ENCODE results near the gene DOK5. TPM values are rescaled to one million over a fixed set of nuclear protein-coding genes. Genes with fewer than 3 reads are reported as not detected.

DOK5 gene
- total and polyA plus RNA-seq, 2 of the 8 experiments (the other 6 are each of a cell fraction or from before 2014, with no cell fraction given) = 8.9 to 15.0 TPM

DNA sequence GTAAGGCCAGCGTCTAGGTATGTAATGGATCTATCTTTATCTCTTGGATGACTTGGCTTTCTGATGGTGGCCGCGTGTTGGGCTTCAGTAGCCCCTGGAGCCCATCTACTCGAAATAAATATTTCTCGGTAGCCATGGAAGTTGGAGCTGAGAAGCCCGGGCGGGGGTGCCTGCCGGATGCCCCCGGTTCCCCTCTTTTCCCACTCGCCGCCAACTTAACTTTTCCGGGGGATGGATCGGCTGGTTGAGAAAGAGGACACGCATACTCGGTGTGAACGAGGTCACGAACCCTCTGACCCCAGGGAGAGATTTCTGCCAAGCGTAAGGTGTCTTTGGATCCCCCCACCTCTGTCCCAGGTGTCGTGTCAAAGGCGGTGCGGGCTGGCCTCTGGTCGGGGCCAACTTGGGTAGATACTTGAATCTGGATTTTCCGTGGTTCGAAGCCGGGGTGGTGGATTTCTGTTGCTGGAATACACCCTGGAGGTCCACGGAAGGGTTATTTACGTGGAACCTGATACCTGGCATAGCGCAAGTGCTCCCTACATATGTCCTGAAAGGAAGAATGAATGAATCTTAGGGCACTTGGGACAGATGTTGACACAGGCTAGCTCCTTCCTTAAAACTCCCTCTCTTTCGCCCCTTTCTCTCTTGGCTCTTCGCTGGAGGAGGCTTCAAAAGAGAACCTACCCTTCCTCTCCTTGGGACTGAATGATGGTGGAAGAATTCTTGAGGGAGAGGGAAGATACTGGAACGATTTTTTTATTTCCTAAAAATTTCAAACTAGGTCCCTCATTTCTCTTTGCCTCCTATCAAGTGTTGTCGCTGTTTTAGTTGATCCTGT lies 996 bp downstream of the DOK5 start:
- Histone ChIP-seq H2BK120ac (replicated peaks; ENCODE audit: low read depth, low read length) (no peak overlapping the region), H2BK5ac (ENCODE audit: low read depth, low read length) (no peak overlapping the region), H3K79me2 (ENCODE audit: control insufficient read depth in 1 of 2, insufficient read depth in 2 of 2, low read length in 2 of 2) (peaks cover 0 to 7% of the 10 kb centered on the region in 2 experiments; a peak in 1 of 4 replicates), H3K14ac (ENCODE audit: insufficient read length) (no peak overlapping the region), H3K79me1 (ENCODE audit: low read depth, low read length) (no peaks in the 10 kb centered on the region), H2BK12ac (ENCODE audit: low read depth, low read length) (no peak overlapping the region), H3K9me3 (ENCODE audit: insufficient read depth in 2 of 2, low read depth in 1 of 2, low read length in 1 of 2) (no peaks in the 10 kb centered on the region), H4K91ac (replicated peaks; ENCODE audit: insufficient read length, low read length) (no peak overlapping the region), H3K9ac (replicated peaks in 1 of 4; ENCODE audit: extremely low read depth in 1 of 4, low read depth in 3 of 4, low read length in 3 of 4) (peak overlapping the region in 3 of 4 experiments; percentile 35 to 61 (median 45); a peak in 3 of 7 replicates), H3K23me2 (ENCODE audit: low read depth, low read length) (peaks cover 10% of the 10 kb centered on the region), H3K56ac (replicated peaks; ENCODE audit: insufficient read length, low read depth, low read length) (no peak overlapping the region), H3K4me1 (replicated peaks in 1 of 4; ENCODE audit: control insufficient read depth in 3 of 4, insufficient read depth in 4 of 4, low read length in 3 of 4) (peaks cover 5 to 19% (median 7%) of the 10 kb centered on the region in 4 experiments; a peak in 5 of 7 replicates), H4K20me1 (replicated peaks in 1 of 2; ENCODE audit: control insufficient read depth in 1 of 2, insufficient read depth in 2 of 2, low read length in 2 of 2) (no peaks in the 10 kb centered on the region), H3K27ac (ENCODE audit: low read depth, low read length) (no peak overlapping the region), H2AFZ (ENCODE audit: low read length) (peak overlapping the region; percentile 89), H3K4me3 (ENCODE audit: extremely low read depth in 1 of 4, insufficient read depth in 2 of 4, low read depth in 3 of 4, low read length in 4 of 4) (peak overlapping the region; percentile 64 to 96 (median 87)), H3K18ac (ENCODE audit: extremely low read depth, low read length) (no peak overlapping the region), H2BK20ac (ENCODE audit: low read length) (no peak overlapping the region), H3K36me3 (ENCODE audit: control insufficient read depth in 2 of 4, insufficient read depth in 4 of 4, low read length in 3 of 4) (no peaks in the 10 kb centered on the region), H4K5ac (ENCODE audit: insufficient read length, low read depth, low read length) (no peak overlapping the region), H4K8ac (ENCODE audit: extremely low read depth, insufficient read depth, low read length) (no peak overlapping the region), H2BK15ac (ENCODE audit: low read length) (peak overlapping the region; percentile 16; the same call in 1 of the 2 replicates), H3K4me2 (ENCODE audit: insufficient read depth in 1 of 2, low read depth in 2 of 2, low read length in 2 of 2) (peak overlapping the region; percentile 95 to 96), H3K27me3 (replicated peaks in 1 of 4; ENCODE audit: control insufficient read depth in 3 of 4, extremely low read depth in 1 of 4, insufficient read depth in 3 of 4, low read length in 3 of 4) (no peaks in the 10 kb centered on the region; a peak in 2 of 7 replicates), H2AK5ac (ENCODE audit: low read depth, low read length) (no peak overlapping the region; the same call in 1 of the 2 replicates), H3K4ac (replicated peaks; ENCODE audit: insufficient read length, low read depth, low read length) (no peak overlapping the region), H3K23ac (ENCODE audit: insufficient read length) (no peak overlapping the region)
- CTCF ChIA-PET (ENCODE audit: partially characterized antibody) = no interaction called here
- POLR2A ChIA-PET (ENCODE audit: partially characterized antibody) = interaction anchor here (0.6 kb wide), 1 partner anchor 764 kb away, joined by 3 read pairs; no protein-coding TSS in a partner anchor
- DNase-seq (ENCODE audit: low read depth in 1 of 2, low spot score in 2 of 2) = no peak
- WGBS, 2 experiments (ENCODE audit: extremely low coverage in 1 of 2, insufficient coverage in 1 of 2, insufficient read length in 1 of 2, insufficient replicate concordance in 2 of 2, low coverage in 1 of 2, low lambda C conversion rate in 2 of 2, missing lambda C conversion rate in 1 of 2) = 2% methylated on average over 31 of the region's 32 CpGs; no CpG with 5 or more reads in 1 of the 2 experiments
- FAIRE-seq = peak; percentile 57
- TF ChIP-seq, protein P1, sequence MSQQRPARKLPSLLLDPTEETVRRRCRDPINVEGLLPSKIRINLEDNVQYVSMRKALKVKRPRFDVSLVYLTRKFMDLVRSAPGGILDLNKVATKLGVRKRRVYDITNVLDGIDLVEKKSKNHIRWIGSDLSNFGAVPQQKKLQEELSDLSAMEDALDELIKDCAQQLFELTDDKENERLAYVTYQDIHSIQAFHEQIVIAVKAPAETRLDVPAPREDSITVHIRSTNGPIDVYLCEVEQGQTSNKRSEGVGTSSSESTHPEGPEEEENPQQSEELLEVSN (IDR thresholded peaks at IDR 0.05) = peak; percentile 27; the same call in 1 of the 2 replicates
- TF ChIP-seq SRF (IDR thresholded peaks at IDR 0.05; ENCODE audit: low read depth, low read length) (no peak), SIN3A (conservative IDR thresholded peaks at IDR 0.05 in 1 of 2, IDR thresholded peaks at IDR 0.05 in 1 of 2; ENCODE audit: low read depth in 1 of 2, low read length in 2 of 2) (0 out of 4 replicates have a peak, but pooled peaks of 1 of the 2 experiments have one; percentile 2), CBX5 (IDR thresholded peaks at IDR 0.05; ENCODE audit: low read depth, low read length) (no peak), TAF1 (IDR thresholded peaks at IDR 0.05; ENCODE audit: low read depth, low read length) (no peak), EZH2 (IDR thresholded peaks at IDR 0.05; ENCODE audit: low read depth, low read length, severe bottlenecking) (peak; percentile 46), KDM5A (IDR thresholded peaks at IDR 0.05; ENCODE audit: low read length) (no peak), EGR1 (IDR thresholded peaks at IDR 0.05; ENCODE audit: borderline replicate concordance, low read depth, low read length) (no peak), SP1 (IDR thresholded peaks at IDR 0.05; ENCODE audit: low read depth, low read length) (no peak), ASH2L (IDR thresholded peaks at IDR 0.05; ENCODE audit: low read length) (no peak), HDAC2 (IDR thresholded peaks at IDR 0.05; ENCODE audit: borderline replicate concordance in 1 of 2, low read depth in 2 of 2, low read length in 2 of 2) (no peak)
